NCI-H526 treated with DMSO at 0.1 percent for 48 hours (cell line): ENCODE measurements around the gene MAP7D1.
A peak's percentile ranks its signal among the peaks of the same experiment; 100 is the strongest.

Experiments
- DNase-seq: peaks from one replicate; lab custom pipeline; 2025; lab: John Stamatoyannopoulos, UW

The MAP7D1 gene

GRCh38 chr1:36155408-36156328 is at the start of gene MAP7D1:
MAP7D1 (plus strand) TSS chr1:36156160; CDS start chr1:36156418, 258 bp downstream.
- peak; percentile 90 for DNase-seq

- DNase-seq, result no peak
Measured at GRCh38 chr1:36106269-36106668, 49.7 kb upstream of the MAP7D1 start.

- DNase-seq, result no peak
Measured at GRCh38 chr1:36107394-36107793, 48.6 kb upstream of the MAP7D1 start.

- no peak for DNase-seq
Measured at GRCh38 chr1:36108314-36108713, 47.6 kb upstream of the MAP7D1 start.

- no peak for DNase-seq
Measured at GRCh38 chr1:36109041-36109679, 46.8 kb upstream of the MAP7D1 start.

GRCh38 chr1:36111151-36111550 is 44.8 kb upstream of the MAP7D1 start:
- no peak for DNase-seq

- no peak for DNase-seq
Measured at GRCh38 chr1:36112823-36113222, 43.1 kb upstream of the MAP7D1 start.

- no peak for DNase-seq
Measured at GRCh38 chr1:36114371-36114770, 41.6 kb upstream of the MAP7D1 start.

- no peak for DNase-seq
Measured at GRCh38 chr1:36115200-36115669, 40.7 kb upstream of the MAP7D1 start.

- no peak for DNase-seq
Measured at GRCh38 chr1:36115931-36116330, 40.0 kb upstream of the MAP7D1 start.

GRCh38 chr1:36116901-36117300 is 39.1 kb upstream of the MAP7D1 start:
- no peak for DNase-seq

- DNase-seq, result no peak
Measured at GRCh38 chr1:36118447-36119204, 37.3 kb upstream of the MAP7D1 start.

- no peak for DNase-seq
Measured at GRCh38 chr1:36119456-36119855, 36.5 kb upstream of the MAP7D1 start.

GRCh38 chr1:36122062-36123030 is 33.6 kb upstream of the MAP7D1 start:
- no peak for DNase-seq

- no peak for DNase-seq
Measured at GRCh38 chr1:36123356-36123755, 32.6 kb upstream of the MAP7D1 start.

- DNase-seq, result no peak
Measured at GRCh38 chr1:36124404-36125128, 31.4 kb upstream of the MAP7D1 start.

GRCh38 chr1:36125129-36125991 is 30.6 kb upstream of the MAP7D1 start, which contains the start of gene COL8A2:
COL8A2 (minus strand) TSS chr1:36125222; CDS start chr1:36100242, 24,980 bp downstream.
- no peak for DNase-seq

GRCh38 chr1:36126005-36126716 is 29.8 kb upstream of the MAP7D1 start:
- DNase-seq, result no peak
